KBM-7 (cell line): Measurements from ENCODE around the gene DUSP1.

Experiments used
- DNase-seq: peaks from one replicate; pipeline ENCODE4 v3.0.0-alpha.2; 2015
- in situ Hi-C: fragments of 300-500 bp; cut with MboI; formaldehyde crosslinking; loops from 2 replicates; pipeline ENCODE4 v1.14.3; 2020; ENCODE audit warnings: low sequenced_read_pairs, low pct_unique_long_range_greater_than_20kb, mixed read lengths

Gene DUSP1

GRCh38 chr5:172766287-172767108, 4.5 kb downstream of the DUSP1 start:
- no peak for DNase-seq
- in situ Hi-C loops = no loop called here

GRCh38 chr5:172765766-172766286, 5.2 kb downstream of the DUSP1 start:
- in situ Hi-C loops = no loop called here
- DNase-seq = no peak

- peak; percentile 97 for DNase-seq
- in situ Hi-C loops = no loop called here
Observed at GRCh38 chr5:172764861-172765765, 5.9 kb downstream of the DUSP1 start.

- in situ Hi-C loops = no loop called here
- no peak for DNase-seq
Observed at GRCh38 chr5:172763120-172763464, 7.9 kb downstream of the DUSP1 start.

DNA sequence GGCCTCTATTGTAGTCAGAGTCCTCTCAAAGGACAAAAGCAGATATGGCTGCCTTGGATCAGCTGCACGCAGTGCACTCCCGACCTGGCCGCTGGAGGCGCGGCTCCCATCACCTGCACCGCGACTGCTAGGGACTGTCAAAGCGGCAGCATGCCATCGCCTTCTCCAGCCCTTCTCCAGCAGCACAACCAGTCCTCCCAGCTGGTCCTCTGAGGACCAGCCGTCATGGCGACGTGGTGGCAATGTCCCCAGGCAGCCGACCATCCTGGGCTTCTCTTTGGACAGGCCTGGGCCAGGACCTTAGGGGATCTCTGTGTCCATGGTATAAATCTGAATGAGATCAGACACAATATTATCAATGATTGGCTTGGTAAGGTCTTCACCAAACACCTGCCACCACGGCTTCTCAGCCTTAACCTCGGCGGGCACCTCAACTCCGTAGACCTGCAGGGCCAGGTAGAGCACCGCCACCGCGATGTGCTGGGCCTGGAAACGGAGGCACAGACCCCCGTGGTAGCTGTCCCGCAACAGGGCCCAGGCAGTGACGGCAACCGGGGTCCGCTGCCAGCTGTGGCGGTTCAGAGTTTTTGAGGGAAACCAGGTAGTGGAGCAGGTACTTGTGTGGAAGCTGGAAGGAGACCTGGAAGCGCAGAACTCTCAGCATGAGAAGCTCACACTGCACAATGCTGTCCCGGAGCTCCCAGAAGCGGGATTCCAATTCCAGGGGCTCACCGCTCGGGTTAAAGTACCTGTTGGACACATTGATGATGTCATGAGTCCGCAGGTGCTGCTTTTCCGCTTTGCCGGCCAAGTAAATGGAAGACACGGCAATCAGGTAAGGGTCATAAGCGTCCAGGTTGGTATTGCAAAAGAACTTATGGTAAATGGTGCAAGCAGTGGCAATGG, 8.5 kb downstream of the DUSP1 start:
- in situ Hi-C loops = no loop called here
- DNase-seq = no peak

GRCh38 chr5:172760959-172761358, 10.0 kb downstream of the DUSP1 start:
- DNase-seq = no peak
- in situ Hi-C loops = no loop called here

- DNase-seq = no peak
- in situ Hi-C loops = no loop called here
Observed at GRCh38 chr5:172760136-172760535, 10.9 kb downstream of the DUSP1 start.

DNA sequence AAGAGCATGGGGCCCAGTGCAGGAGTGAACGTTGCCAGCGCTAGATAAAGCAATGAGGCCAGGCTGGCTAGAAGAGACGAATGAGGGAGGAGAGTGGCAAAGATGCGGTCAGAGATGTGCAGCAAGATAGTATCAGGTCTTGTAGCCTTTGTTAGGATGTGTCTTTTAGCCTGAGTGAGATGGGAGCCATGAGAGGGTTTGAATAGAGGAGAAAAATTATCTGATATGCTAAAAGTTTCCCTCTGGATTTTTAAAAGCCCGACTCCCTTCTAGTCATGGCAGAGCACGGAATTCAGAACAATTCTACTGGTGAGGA, 12.2 kb downstream of the DUSP1 start:
- in situ Hi-C loops = no loop called here
- DNase-seq = no peak

GRCh38 chr5:172758077-172758833, 12.7 kb downstream of the DUSP1 start:
- in situ Hi-C loops = no loop called here
- DNase-seq = no peak

GRCh38 chr5:172757394-172758010, 13.5 kb downstream of the DUSP1 start:
- in situ Hi-C loops = no loop called here
- DNase-seq = no peak

- in situ Hi-C loops = no loop called here
- DNase-seq = no peak
Observed at GRCh38 chr5:172756764-172757393, 14.1 kb downstream of the DUSP1 start.

GRCh38 chr5:172754596-172755356, 16.2 kb downstream of the DUSP1 start:
- no peak for DNase-seq
- in situ Hi-C loops = no loop called here

DNA sequence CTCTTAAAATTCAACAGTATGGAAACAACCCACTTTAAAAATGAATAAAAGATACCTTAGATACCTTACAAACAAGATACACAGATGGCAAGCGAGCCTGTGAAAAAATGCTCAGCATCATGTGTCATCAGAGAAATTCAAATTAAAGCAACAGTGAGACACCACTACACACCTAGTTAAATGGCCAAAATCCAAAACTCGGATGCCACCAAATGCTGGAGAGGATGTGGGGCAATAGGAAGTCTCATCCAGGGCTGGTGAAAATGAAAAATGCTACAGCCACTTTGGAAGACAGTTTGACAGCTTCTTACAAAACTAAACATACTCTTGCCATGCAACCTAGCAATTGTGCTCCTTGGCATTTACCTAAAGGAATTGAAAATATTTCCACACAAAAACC, 17.9 kb downstream of the DUSP1 start:
- in situ Hi-C loops = no loop called here
- DNase-seq = no peak

DNA sequence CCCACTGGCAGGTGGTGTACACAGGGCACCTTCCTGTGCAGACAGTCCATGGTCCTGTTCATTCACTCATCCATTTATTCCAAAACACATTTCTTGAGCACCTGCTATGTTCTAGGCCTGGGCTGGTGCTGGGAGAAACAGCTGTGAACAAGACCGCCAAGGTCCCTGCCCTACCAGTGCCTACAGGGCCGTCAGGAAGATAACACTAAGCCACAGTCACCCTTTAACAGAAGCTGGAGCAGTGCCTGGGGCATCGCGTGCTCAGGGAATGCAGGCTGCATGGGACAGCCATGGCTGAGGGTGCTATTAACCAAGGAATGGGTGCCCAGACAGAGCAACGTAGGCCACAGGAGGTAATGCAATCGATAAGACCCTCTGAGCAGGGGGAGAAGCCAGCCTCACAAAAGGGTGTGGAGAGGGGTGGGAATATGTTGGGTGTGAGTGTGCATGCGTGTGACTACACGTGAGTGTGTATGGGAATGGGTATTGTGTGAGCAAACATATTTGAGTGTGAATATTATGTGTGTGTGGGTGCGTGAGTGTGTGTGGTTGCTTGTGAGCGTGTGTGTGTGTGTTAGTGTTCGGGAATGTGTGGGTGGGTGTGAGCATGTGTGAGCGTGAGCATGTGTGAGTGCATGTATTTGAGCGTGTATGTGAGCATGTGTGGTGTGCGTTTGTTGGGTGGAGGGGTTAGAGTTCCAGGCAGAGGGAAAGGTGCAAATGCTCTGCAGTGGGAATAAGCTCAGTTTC, 19.1 kb downstream of the DUSP1 start:
- DNase-seq = no peak
- in situ Hi-C loops = no loop called here

DNA sequence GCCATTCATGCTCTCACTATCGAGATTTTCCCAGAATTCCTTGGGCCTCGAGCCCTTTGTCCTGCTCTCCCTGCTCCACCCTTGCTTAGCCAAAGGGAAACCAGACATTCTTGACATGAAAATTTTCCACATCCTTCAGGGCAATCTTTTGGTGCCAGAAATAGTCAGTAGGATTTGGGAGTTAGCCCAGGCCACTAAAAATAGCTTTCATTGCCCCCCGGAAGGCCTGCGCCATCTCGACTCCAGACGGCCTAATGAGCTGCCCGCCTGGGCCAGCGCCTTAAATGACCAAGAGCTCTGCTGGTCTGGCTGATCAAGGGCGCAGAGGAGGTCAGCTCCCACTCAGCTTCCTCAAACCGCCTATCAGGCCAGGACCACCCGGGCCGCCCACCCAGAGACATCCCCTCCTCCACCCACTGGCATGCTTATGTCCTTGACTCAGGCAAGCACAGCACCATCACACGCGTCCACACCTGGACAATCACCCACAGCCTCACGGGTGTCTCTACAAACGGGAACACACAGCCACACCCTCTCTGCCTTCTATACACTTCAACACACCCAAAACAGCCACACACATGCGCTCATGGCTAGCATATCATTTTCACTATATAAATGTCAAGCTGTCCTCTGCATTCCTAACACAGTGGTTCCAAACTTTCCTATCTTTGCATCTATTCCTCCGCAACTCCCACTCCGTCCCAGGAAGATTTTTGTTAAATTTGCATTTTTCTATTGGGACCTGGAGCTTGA, 20.9 kb downstream of the DUSP1 start:
- DNase-seq = no peak
- in situ Hi-C loops = no loop called here

- DNase-seq = no peak
- in situ Hi-C loops = no loop called here
Observed at GRCh38 chr5:172749076-172749475, 21.9 kb downstream of the DUSP1 start.
